Measurements from ENCODE around the gene NKX1-2.

DNA sequence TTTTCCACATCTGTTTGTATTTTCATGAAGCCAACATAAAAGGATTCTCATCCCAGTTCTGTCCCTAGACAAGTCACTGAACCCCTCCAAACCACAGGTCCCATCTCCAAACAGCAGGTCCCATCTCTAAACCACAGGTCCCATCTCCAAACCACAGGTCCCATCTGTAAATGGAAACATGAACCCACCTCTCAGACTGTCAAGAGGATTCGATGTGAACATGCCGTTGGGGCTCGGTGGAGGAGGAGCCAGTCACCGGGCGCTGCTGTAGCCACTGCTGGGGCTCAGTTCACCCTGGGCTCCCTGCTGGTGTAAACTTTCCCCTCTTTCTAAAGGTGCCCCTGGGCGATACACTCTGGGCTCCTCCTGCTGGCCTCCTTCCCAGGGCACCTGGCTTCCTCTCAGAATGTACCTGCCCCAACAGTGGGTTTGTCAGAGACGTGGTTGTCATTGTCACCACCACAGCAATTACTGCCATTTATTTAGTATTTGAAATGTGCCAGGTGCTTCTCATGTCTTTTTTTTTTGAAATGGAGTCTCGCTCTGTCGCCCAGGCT is 24.8 kb upstream of the NKX1-2 start:
- no peak for TF ChIP-seq POLR2A (IDR thresholded peaks at IDR 0.05)
- TF ChIP-seq, protein P1, sequence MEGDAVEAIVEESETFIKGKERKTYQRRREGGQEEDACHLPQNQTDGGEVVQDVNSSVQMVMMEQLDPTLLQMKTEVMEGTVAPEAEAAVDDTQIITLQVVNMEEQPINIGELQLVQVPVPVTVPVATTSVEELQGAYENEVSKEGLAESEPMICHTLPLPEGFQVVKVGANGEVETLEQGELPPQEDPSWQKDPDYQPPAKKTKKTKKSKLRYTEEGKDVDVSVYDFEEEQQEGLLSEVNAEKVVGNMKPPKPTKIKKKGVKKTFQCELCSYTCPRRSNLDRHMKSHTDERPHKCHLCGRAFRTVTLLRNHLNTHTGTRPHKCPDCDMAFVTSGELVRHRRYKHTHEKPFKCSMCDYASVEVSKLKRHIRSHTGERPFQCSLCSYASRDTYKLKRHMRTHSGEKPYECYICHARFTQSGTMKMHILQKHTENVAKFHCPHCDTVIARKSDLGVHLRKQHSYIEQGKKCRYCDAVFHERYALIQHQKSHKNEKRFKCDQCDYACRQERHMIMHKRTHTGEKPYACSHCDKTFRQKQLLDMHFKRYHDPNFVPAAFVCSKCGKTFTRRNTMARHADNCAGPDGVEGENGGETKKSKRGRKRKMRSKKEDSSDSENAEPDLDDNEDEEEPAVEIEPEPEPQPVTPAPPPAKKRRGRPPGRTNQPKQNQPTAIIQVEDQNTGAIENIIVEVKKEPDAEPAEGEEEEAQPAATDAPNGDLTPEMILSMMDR (IDR thresholded peaks at IDR 0.05), result no peak

Measured in right lobe of liver (tissue), 4 donors.